ENCODE measurements around the gene BTAF1.
"Not testable (repeated sequence)": the region's sequence is repeated elsewhere in the genome, so short reads cannot be mapped to it uniquely, and the experiment has no call there.

BTAF1 gene

GRCh38 chr10:92010047-92010735 is 86.6 kb downstream of the BTAF1 start:
- POLR2A ChIA-PET: no interaction called here
- CTCF ChIA-PET: interaction anchor here (0.9 to 1.8 kb wide), 5 partner anchors 10 to 37 kb away, joined by 3 to 4 read pairs (median 3); no protein-coding TSS in a partner anchor

GRCh38 chr10:92011560-92012214 is 88.1 kb downstream of the BTAF1 start:
- ChIA-PET CTCF (interaction anchor here (0.6 to 1.2 kb wide), 2 partner anchors 68 to 147 kb away, joined by 3 read pairs; no protein-coding TSS in a partner anchor), POLR2A (no interaction called here)
- TF ChIP-seq CTCF (IDR thresholded peaks at IDR 0.05; ENCODE audit: control extremely low read depth, extremely low read depth, low read depth, missing control alignments): no peak
- no peak for DNase-seq (ENCODE audit: extremely low spot score)

More at GRCh38 chr10:92010047-92010735, 86.6 kb downstream of the BTAF1 start:
- no peak for TF ChIP-seq CTCF (IDR thresholded peaks at IDR 0.05; ENCODE audit: control extremely low read depth, extremely low read depth, low read depth, missing control alignments)
- no peak for DNase-seq (ENCODE audit: extremely low spot score)

- no peak for DNase-seq (ENCODE audit: extremely low spot score)
- CTCF ChIA-PET: interaction anchor here (0.6 kb wide), 1 partner anchor 9 kb away, joined by 3 read pairs; no protein-coding TSS in a partner anchor
- POLR2A ChIA-PET: no interaction called here
- TF ChIP-seq CTCF (IDR thresholded peaks at IDR 0.05; ENCODE audit: control extremely low read depth, extremely low read depth, low read depth, missing control alignments): no peak
Measured at GRCh38 chr10:92014620-92015019, 91.0 kb downstream of the BTAF1 start.

- CTCF ChIA-PET: interaction anchor here (1.3 kb wide), 2 partner anchors 9 to 20 kb away, joined by 3 read pairs; no protein-coding TSS in a partner anchor
- no peak for TF ChIP-seq CTCF (IDR thresholded peaks at IDR 0.05; ENCODE audit: control extremely low read depth, extremely low read depth, low read depth, missing control alignments)
- no peak for DNase-seq (ENCODE audit: extremely low spot score)
- POLR2A ChIA-PET: no interaction called here
Measured at GRCh38 chr10:92024700-92025099, 101.1 kb downstream of the BTAF1 start.

- CTCF ChIA-PET: interaction anchor here (1.0 to 1.3 kb wide), 2 partner anchors 8 to 19 kb away, joined by 3 read pairs; no protein-coding TSS in a partner anchor
- DNase-seq (ENCODE audit: extremely low spot score); POLR2A ChIA-PET: not testable (repeated sequence)
Measured at GRCh38 chr10:92025340-92025739, 101.8 kb downstream of the BTAF1 start.

- ChIA-PET POLR2A (no interaction called here), CTCF (interaction anchor here (1.0 to 1.2 kb wide), 2 partner anchors 8 to 51 kb away, joined by 3 read pairs; no protein-coding TSS in a partner anchor)
- no peak for TF ChIP-seq CTCF (IDR thresholded peaks at IDR 0.05; ENCODE audit: control extremely low read depth, extremely low read depth, low read depth, missing control alignments)
- no peak for DNase-seq (ENCODE audit: extremely low spot score)
Measured at GRCh38 chr10:92027141-92027540, 103.6 kb downstream of the BTAF1 start.

GRCh38 chr10:92031580-92031979 is 108.0 kb downstream of the BTAF1 start:
- POLR2A ChIA-PET: no interaction called here
- TF ChIP-seq CTCF (IDR thresholded peaks at IDR 0.05; ENCODE audit: control extremely low read depth, extremely low read depth, low read depth, missing control alignments): no peak
- CTCF ChIA-PET: interaction anchor here (0.9 to 1.7 kb wide), 2 partner anchors 19 to 21 kb away, joined by 3 to 5 read pairs; no protein-coding TSS in a partner anchor
- DNase-seq (ENCODE audit: extremely low spot score): no peak

- CTCF ChIA-PET; DNase-seq (ENCODE audit: extremely low spot score): not testable (repeated sequence)
- POLR2A ChIA-PET: interaction anchor here (0.6 kb wide), 1 partner anchor 41 kb away, joined by 3 read pairs; no protein-coding TSS in a partner anchor
Measured at GRCh38 chr10:92033070-92033469, 109.5 kb downstream of the BTAF1 start.
